GM06990 (cell line): Measurements from ENCODE around the gene PNPLA5.

ENCODE experiments used
- DNase-seq: peaks from one replicate; pipeline ENCODE4 v3.0.0-alpha.2; 2011; ENCODE audit not compliant: insufficient read length; ENCODE audit errors: extremely low read depth
- H3K27me3 ChIP-seq: replicated peaks from 2 replicates; pipeline ENCODE4 v1.6.0; 2011; ENCODE audit warnings: low read length; ENCODE audit not compliant: control insufficient read depth, insufficient read depth
- H3K36me3 ChIP-seq: 2 replicates; pipeline ENCODE4 v1.5.1; 2011; ENCODE audit warnings: low read length; ENCODE audit not compliant: control insufficient read depth, insufficient read depth
- H3K4me3 ChIP-seq: replicated peaks from 2 replicates; pipeline ENCODE4 v1.5.1; 2011; ENCODE audit warnings: low read depth, mild to moderate bottlenecking, control low read depth, low read length
- TF ChIP-seq, protein P1 (sequence below): IDR thresholded peaks from 2 replicates; pipeline ENCODE4 v1.5.1; 2011; ENCODE audit warnings: low read length, control low read depth, mild to moderate bottlenecking, inconsistent platforms; ENCODE audit not compliant: insufficient read depth, poor library complexity, severe bottlenecking

The PNPLA5 gene

DNA sequence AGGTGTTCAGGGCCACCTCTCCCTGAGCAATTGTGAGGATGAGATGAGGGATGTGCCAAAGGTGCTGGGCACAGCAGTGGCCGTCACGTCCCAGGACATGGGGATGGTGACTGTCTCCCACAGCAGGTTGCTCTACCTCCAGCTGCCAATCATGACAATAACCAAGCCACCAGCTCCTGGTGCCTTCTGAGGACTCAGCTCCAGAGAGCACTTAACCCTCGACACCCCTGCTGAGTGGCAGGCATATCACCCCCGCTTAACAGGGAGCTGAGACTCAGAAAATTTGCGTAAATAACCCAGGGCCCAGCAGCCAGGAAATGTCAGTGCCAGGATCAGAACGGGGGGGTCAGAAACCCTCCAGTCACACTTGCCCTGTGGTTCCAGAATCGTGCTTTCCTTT, 8.4 kb upstream of the PNPLA5 start:
- Histone ChIP-seq H3K4me3 (no peak overlapping the region), H3K27me3 (peaks cover 2% of the 10 kb centered on the region), H3K36me3 (no peaks in the 10 kb centered on the region)
- TF ChIP-seq, protein P1, sequence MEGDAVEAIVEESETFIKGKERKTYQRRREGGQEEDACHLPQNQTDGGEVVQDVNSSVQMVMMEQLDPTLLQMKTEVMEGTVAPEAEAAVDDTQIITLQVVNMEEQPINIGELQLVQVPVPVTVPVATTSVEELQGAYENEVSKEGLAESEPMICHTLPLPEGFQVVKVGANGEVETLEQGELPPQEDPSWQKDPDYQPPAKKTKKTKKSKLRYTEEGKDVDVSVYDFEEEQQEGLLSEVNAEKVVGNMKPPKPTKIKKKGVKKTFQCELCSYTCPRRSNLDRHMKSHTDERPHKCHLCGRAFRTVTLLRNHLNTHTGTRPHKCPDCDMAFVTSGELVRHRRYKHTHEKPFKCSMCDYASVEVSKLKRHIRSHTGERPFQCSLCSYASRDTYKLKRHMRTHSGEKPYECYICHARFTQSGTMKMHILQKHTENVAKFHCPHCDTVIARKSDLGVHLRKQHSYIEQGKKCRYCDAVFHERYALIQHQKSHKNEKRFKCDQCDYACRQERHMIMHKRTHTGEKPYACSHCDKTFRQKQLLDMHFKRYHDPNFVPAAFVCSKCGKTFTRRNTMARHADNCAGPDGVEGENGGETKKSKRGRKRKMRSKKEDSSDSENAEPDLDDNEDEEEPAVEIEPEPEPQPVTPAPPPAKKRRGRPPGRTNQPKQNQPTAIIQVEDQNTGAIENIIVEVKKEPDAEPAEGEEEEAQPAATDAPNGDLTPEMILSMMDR = no peak
- DNase-seq = no peak

DNA sequence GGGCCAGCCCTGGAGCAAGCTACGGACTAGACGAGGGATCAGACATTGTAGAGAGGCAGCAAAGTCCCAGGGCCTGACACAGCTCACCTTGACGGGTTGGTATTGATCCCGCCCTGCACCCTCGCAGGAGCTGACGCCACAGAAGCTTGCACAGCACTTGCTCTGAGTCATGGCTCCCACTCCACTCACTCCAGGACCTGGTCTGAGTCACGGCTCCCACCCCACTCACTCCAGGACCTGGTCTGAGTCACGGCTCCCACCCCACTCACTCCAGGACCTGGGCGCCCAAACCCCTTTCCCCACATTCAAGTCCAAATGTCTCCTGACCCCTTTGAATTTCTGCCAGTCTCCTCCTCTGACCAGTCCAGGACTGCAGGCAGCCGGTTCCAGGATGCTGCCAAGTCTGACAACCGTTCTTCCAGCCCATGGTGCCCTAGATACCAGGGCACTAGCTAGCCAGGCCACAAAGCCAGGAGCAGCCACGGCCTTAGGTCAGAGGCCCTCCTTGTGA, 6.0 kb upstream of the PNPLA5 start:
- Histone ChIP-seq H3K36me3 (no peaks in the 10 kb centered on the region), H3K27me3 (peaks cover 4% of the 10 kb centered on the region), H3K4me3 (no peak overlapping the region)
- TF ChIP-seq, protein P1 = no peak
- no peak for DNase-seq

DNA sequence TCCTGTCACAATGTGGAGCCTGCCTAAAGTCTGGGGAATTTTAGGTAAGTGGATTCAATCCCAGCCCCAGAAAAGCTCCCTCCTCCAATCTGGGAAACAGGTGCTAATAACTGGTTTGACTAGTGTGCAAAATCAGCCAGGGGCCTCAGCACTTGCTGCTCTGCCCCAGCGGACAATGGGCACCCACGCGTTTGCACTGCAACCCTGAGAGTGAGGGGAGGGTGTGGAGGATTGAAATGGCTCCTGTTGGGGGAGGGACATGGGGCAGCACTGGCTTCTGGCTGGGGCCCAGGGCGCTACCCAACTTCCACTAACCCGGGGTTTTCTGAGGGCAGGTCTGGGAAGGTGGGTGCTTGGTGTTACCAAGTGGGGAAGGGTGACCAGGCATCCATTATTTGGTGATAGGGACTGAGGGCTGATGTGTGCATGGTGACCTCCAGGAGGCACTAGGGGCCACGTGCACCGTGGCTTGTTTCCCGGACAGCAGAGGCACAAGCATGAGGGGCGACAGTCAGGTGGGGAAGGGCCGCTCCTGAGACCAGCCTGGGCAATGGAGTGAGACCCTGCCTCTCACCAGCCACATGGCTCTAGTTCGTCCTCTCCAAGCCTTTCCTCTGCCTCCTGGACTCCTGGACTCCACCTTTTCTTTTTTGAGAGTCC, 4.3 kb upstream of the PNPLA5 start:
- no peak overlapping the region for H3K4me3 ChIP-seq
- DNase-seq = no peak
- H3K27me3 ChIP-seq = peaks cover 6% of the 10 kb centered on the region; the same call in 1 of the 2 replicates
- H3K36me3 ChIP-seq = no peaks in the 10 kb centered on the region
- TF ChIP-seq, protein P1 = no peak

DNA sequence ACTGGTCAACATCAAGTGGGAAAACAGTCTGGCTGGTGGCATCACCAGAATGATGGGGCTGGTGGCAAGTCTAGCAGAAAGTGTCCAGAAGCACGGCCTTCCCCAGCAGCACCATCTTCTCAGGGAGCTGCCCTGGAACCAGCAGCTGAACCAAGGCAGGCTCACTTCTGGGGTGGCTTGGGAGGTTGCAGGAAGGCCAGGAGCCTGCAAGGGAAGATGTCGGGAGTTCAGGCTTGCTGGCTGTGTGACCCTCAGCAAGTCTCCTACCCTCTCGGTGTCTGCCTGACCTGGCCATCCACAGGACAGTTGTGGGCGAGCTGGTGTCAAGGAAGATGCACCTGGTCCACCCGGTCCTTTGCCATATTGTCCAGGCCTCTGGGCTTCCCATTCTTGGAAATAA, 2.3 kb upstream of the PNPLA5 start:
- TF ChIP-seq, protein P1 = no peak
- no peaks in the 10 kb centered on the region for H3K36me3 ChIP-seq
- H3K27me3 ChIP-seq = peaks cover 10% of the 10 kb centered on the region
- DNase-seq = no peak
- H3K4me3 ChIP-seq = no peak overlapping the region

DNA sequence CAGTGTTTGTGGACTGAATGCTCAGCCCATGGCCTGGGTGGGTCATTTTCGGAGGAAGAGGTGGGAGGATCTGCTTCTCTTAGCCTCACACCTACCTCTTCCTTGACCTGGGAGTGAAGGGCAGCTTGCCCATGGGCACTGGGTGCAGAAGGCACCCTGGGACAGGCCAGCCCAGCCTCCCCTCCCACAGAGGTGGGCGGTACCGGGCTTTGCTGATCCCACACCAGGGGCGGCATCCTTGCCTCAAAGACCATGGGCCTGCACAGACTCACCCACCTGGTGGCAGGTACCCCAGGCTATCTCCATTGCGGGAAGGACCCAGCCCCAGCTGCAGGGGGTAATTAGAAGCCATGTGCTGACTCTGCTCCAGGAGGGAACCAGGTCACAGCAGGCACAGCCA, 1.5 kb upstream of the PNPLA5 start:
- peaks cover 10% of the 10 kb centered on the region for H3K27me3 ChIP-seq
- TF ChIP-seq, protein P1 = no peak
- H3K36me3 ChIP-seq = no peaks in the 10 kb centered on the region
- no peak for DNase-seq
- no peak overlapping the region for H3K4me3 ChIP-seq
